ENCODE results near the gene GDPD4. TPM values are rescaled to one million over a fixed set of nuclear protein-coding genes. Genes with fewer than 3 reads are reported as not detected.
A peak's percentile ranks its signal among the peaks of the same experiment; 100 is the strongest.

Gene GDPD4
- total RNA-seq, 1 donor from 2014 or later, result not detected

- H3K36me3 Mint-ChIP-seq, result no peaks in the 10 kb centered on the region
- no peaks in the 10 kb centered on the region for H3K9me3 Mint-ChIP-seq
- no peak overlapping the region for H3K27ac Mint-ChIP-seq
- H3K4me3 Mint-ChIP-seq, result no peak overlapping the region
- peaks cover 19% of the 10 kb centered on the region for H3K4me1 Mint-ChIP-seq
- no peak for DNase-seq (ENCODE audit: low spot score in 2 of 2, unreplicated experiment in 2 of 2)
- no peaks in the 10 kb centered on the region for H3K27me3 Mint-ChIP-seq (ENCODE audit: low read depth)
- no peak for TF ChIP-seq CTCF (IDR thresholded peaks at IDR 0.05; ENCODE audit: unreplicated experiment)
Observed at GRCh38 chr11:77171885-77172665, 129.4 kb downstream of the GDPD4 start.

GRCh38 chr11:77171254-77171653, 130.2 kb downstream of the GDPD4 start:
- H3K9me3 Mint-ChIP-seq, result no peaks in the 10 kb centered on the region
- H3K4me3 Mint-ChIP-seq, result no peak overlapping the region
- no peaks in the 10 kb centered on the region for H3K27me3 Mint-ChIP-seq (ENCODE audit: low read depth)
- DNase-seq (ENCODE audit: low spot score in 2 of 2, unreplicated experiment in 2 of 2), result no peak
- no peak for TF ChIP-seq CTCF (IDR thresholded peaks at IDR 0.05; ENCODE audit: unreplicated experiment)
- no peak overlapping the region for H3K27ac Mint-ChIP-seq
- peaks cover 19% of the 10 kb centered on the region for H3K4me1 Mint-ChIP-seq
- no peaks in the 10 kb centered on the region for H3K36me3 Mint-ChIP-seq

- H3K27me3 Mint-ChIP-seq (ENCODE audit: low read depth), result no peaks in the 10 kb centered on the region
- no peak for TF ChIP-seq CTCF (IDR thresholded peaks at IDR 0.05; ENCODE audit: unreplicated experiment)
- H3K27ac Mint-ChIP-seq, result peak overlapping the region; percentile 83
- no peaks in the 10 kb centered on the region for H3K9me3 Mint-ChIP-seq
- H3K4me1 Mint-ChIP-seq, result peaks cover 19% of the 10 kb centered on the region
- DNase-seq (ENCODE audit: low spot score in 2 of 2, unreplicated experiment in 2 of 2), result no peak
- no peak overlapping the region for H3K4me3 Mint-ChIP-seq
- H3K36me3 Mint-ChIP-seq, result no peaks in the 10 kb centered on the region
Observed at GRCh38 chr11:77170107-77170506, 131.4 kb downstream of the GDPD4 start.

GRCh38 chr11:77167791-77168190, 133.7 kb downstream of the GDPD4 start:
- DNase-seq (ENCODE audit: low spot score in 2 of 2, unreplicated experiment in 2 of 2), result no peak

GRCh38 chr11:77167111-77167626, 134.3 kb downstream of the GDPD4 start:
- H3K9me3 Mint-ChIP-seq, result no peaks in the 10 kb centered on the region
- H3K27ac Mint-ChIP-seq, result no peak overlapping the region

More at GRCh38 chr11:77167791-77168190, 133.7 kb downstream of the GDPD4 start:
- Mint-ChIP-seq H3K27ac (no peak overlapping the region), H3K4me1 (peaks cover 12% of the 10 kb centered on the region), H3K9me3 (no peaks in the 10 kb centered on the region), H3K36me3 (no peaks in the 10 kb centered on the region), H3K27me3 (ENCODE audit: low read depth) (no peaks in the 10 kb centered on the region), H3K4me3 (no peak overlapping the region)
- TF ChIP-seq CTCF (IDR thresholded peaks at IDR 0.05; ENCODE audit: unreplicated experiment), result no peak

More at GRCh38 chr11:77167111-77167626, 134.3 kb downstream of the GDPD4 start:
- TF ChIP-seq CTCF (IDR thresholded peaks at IDR 0.05; ENCODE audit: unreplicated experiment), result no peak
- Mint-ChIP-seq H3K27me3 (ENCODE audit: low read depth) (no peaks in the 10 kb centered on the region), H3K36me3 (no peaks in the 10 kb centered on the region), H3K4me1 (peaks cover 12% of the 10 kb centered on the region), H3K4me3 (no peak overlapping the region)
- DNase-seq (ENCODE audit: low spot score in 2 of 2, unreplicated experiment in 2 of 2), result no peak

Other genes with a start within 250 kb of the GDPD4 start
- gene CAPN5, start 234.7 kb downstream of the GDPD4 start, total RNA-seq, result 16.1 to 18.3 TPM (median 16.5 TPM) in 3 replicates
- gene OMP, start 198.8 kb downstream of the GDPD4 start, total RNA-seq, result 0.80 to 1.5 TPM (median 1.4 TPM) in 3 replicates
- 1.8 to 2.4 TPM (median 2.2 TPM) in 3 replicates for gene MYO7A, start 173.4 kb downstream of the GDPD4 start, total RNA-seq
- gene PAK1, start 172.4 kb upstream of the GDPD4 start, total RNA-seq, result 83.2 to 89.3 TPM (median 83.8 TPM) in 3 replicates